Neural progenitor cell (in vitro differentiated cells): ENCODE data around the gene MARCHF4. TPM values are rescaled to one million over a fixed set of nuclear protein-coding genes. Genes with fewer than 3 reads are reported as not detected.

ENCODE experiments used
- DNase-seq: peaks from one replicate; pipeline ENCODE4 v3.0.0-alpha.2; 2016; ENCODE audit warnings: low spot score
- H2AFZ ChIP-seq: fragments of 200-600 bp; sonication (generic); replicated peaks from 2 replicates; pipeline ENCODE4 v1.6.1; 2016; ENCODE audit warnings: antibody characterized with exemption
- H3F3A ChIP-seq: fragments of 200-600 bp; sonication (generic); 2 replicates; pipeline ENCODE4 v1.6.1; 2016; ENCODE audit warnings: antibody characterized with exemption, low read depth
- H3K27ac ChIP-seq: fragments of 200-600 bp; sonication (generic); 2 replicates; pipeline ENCODE4 v1.5.1; 2016; ENCODE audit warnings: mild to moderate bottlenecking
- H3K27me3 ChIP-seq: fragments of 200-600 bp; sonication (generic); 2 replicates; pipeline ENCODE4 v1.6.1; 2016; ENCODE audit warnings: mild to moderate bottlenecking, moderate library complexity
- H3K36me3 ChIP-seq: fragments of 200-600 bp; sonication (generic); 2 replicates; pipeline ENCODE4 v1.5.1; 2016
- H3K4me1 ChIP-seq: fragments of 200-600 bp; sonication (generic); 2 replicates; pipeline ENCODE4 v1.6.1; 2016; ENCODE audit warnings: mixed run types
- H3K4me2 ChIP-seq: fragments of 200-600 bp; sonication (generic); 2 replicates; pipeline ENCODE4 v1.6.1; 2016
- H3K4me3 ChIP-seq: fragments of 200-600 bp; sonication (generic); 2 replicates; pipeline ENCODE4 v1.5.1; 2016
- H3K79me2 ChIP-seq: fragments of 200-600 bp; sonication (generic); 2 replicates; pipeline ENCODE4 v1.6.1; 2016; ENCODE audit warnings: low read depth
- H3K9ac ChIP-seq: fragments of 200-600 bp; sonication (generic); 2 replicates; pipeline ENCODE4 v1.6.1; 2016
- H3K9me3 ChIP-seq: fragments of 200-600 bp; sonication (generic); 2 replicates; pipeline ENCODE4 v1.5.1; 2016; ENCODE audit warnings: low read depth
- H4K20me1 ChIP-seq: fragments of 200-600 bp; sonication (generic); 2 replicates; pipeline ENCODE4 v1.6.1; 2016; ENCODE audit warnings: low read depth
- H3K27ac Mint-ChIP-seq: 3 replicates; pipeline ENCODE4 v1.8.0; 2021; ENCODE audit warnings: mixed read lengths
- H3K27me3 Mint-ChIP-seq: 2 replicates; pipeline ENCODE4 v1.8.0; 2022; ENCODE audit warnings: low read depth, mild to moderate bottlenecking, inconsistent platforms, moderate library complexity, mixed read lengths; ENCODE audit not compliant: insufficient read depth
- H3K36me3 Mint-ChIP-seq: 3 replicates; pipeline ENCODE4 v1.8.0; 2021; ENCODE audit warnings: mixed read lengths
- H3K4me1 Mint-ChIP-seq: 3 replicates; pipeline ENCODE4 v1.8.0; 2021; ENCODE audit warnings: mixed read lengths
- H3K4me3 Mint-ChIP-seq: 3 replicates; pipeline ENCODE4 v1.8.0; 2021; ENCODE audit warnings: mild to moderate bottlenecking, moderate library complexity, mixed read lengths
- H3K9me3 Mint-ChIP-seq: 3 replicates; pipeline ENCODE4 v1.8.0; 2020; ENCODE audit warnings: mixed read lengths
- CTCF ChIP-seq: fragments of 200-600 bp; sonication (generic); IDR thresholded peaks from 2 replicates; pipeline ENCODE4 v1.5.1; 2017; ENCODE audit warnings: antibody characterized with exemption, mild to moderate bottlenecking
- EZH2 ChIP-seq: fragments of 200-600 bp; sonication (generic); IDR thresholded peaks from 2 replicates; pipeline ENCODE4 v1.6.1; 2017; ENCODE audit warnings: antibody characterized with exemption, mild to moderate bottlenecking, moderate library complexity
- EZH2phosphoT487 ChIP-seq: fragments of 200-600 bp; sonication (generic); IDR thresholded peaks from 2 replicates; pipeline ENCODE4 v1.6.1; 2017; ENCODE audit warnings: antibody characterized with exemption
- total RNA-seq: library from RNA; depleted of rRNA; stranded (reverse); fragments of >200 nt; gene quantifications from 2 replicates; pipeline ENCODE4 v1.2.3, GENCODE V29; 2015; ENCODE audit warnings: low replicate concordance

MARCHF4 gene
- total RNA-seq, 1 donor from 2014 or later, result 0.26 TPM

- no peak for TF ChIP-seq EZH2
- no peak for TF ChIP-seq CTCF
- TF ChIP-seq EZH2phosphoT487, result no peak
- Mint-ChIP-seq H3K27me3 (peaks cover 30% of the 10 kb centered on the region), H3K36me3 (no peaks in the 10 kb centered on the region), H3K4me3 (no peak overlapping the region), H3K27ac (no peak overlapping the region), H3K4me1 (peaks cover 21% of the 10 kb centered on the region), H3K9me3 (peaks cover 2% of the 10 kb centered on the region)
- H4K20me1 ChIP-seq, result peaks cover 4% of the 10 kb centered on the region
- no peak overlapping the region for H2AFZ ChIP-seq
- H3K27me3 ChIP-seq, result peaks cover 64% of the 10 kb centered on the region
- peaks cover 22% of the 10 kb centered on the region for H3K4me1 ChIP-seq
- H3K36me3 ChIP-seq, result no peaks in the 10 kb centered on the region
- H3K79me2 ChIP-seq, result no peaks in the 10 kb centered on the region
- no peaks in the 10 kb centered on the region for H3K9me3 ChIP-seq
- H3K27ac ChIP-seq, result no peak overlapping the region
- peaks cover 25% of the 10 kb centered on the region for H3F3A ChIP-seq
- no peak for DNase-seq
- peak overlapping the region; percentile 95 for H3K4me2 ChIP-seq
- H3K4me3 ChIP-seq, result no peak overlapping the region
- no peak overlapping the region for H3K9ac ChIP-seq
These were observed 2.5 kb downstream of the MARCHF4 start for GRCh38 chr2:216369821-216370220.

GRCh38 chr2:216366777-216367471 lies 5.4 kb downstream of the MARCHF4 start:
- Histone ChIP-seq H3K4me3 (no peak overlapping the region), H4K20me1 (no peaks in the 10 kb centered on the region), H2AFZ (no peak overlapping the region), H3K9me3 (no peaks in the 10 kb centered on the region), H3K4me2 (no peak overlapping the region), H3K27ac (no peak overlapping the region), H3F3A (peaks cover 16% of the 10 kb centered on the region), H3K36me3 (no peaks in the 10 kb centered on the region), H3K79me2 (no peaks in the 10 kb centered on the region), H3K9ac (no peak overlapping the region), H3K27me3 (peaks cover 41% of the 10 kb centered on the region), H3K4me1 (peaks cover 22% of the 10 kb centered on the region)
- DNase-seq, result no peak
- peaks cover 16% of the 10 kb centered on the region for H3K27me3 Mint-ChIP-seq
- no peak for TF ChIP-seq CTCF
- no peak for TF ChIP-seq EZH2
- TF ChIP-seq EZH2phosphoT487, result no peak
- no peak overlapping the region for H3K4me3 Mint-ChIP-seq
- peaks cover 2% of the 10 kb centered on the region for H3K9me3 Mint-ChIP-seq
- H3K36me3 Mint-ChIP-seq, result no peaks in the 10 kb centered on the region
- no peak overlapping the region for H3K27ac Mint-ChIP-seq
- H3K4me1 Mint-ChIP-seq, result peaks cover 15% of the 10 kb centered on the region

- Histone ChIP-seq H3K4me2 (no peak overlapping the region), H3K27me3 (peaks cover 27% of the 10 kb centered on the region), H2AFZ (no peak overlapping the region), H3K79me2 (no peaks in the 10 kb centered on the region), H3F3A (peaks cover 4% of the 10 kb centered on the region), H4K20me1 (no peaks in the 10 kb centered on the region), H3K27ac (no peak overlapping the region), H3K36me3 (no peaks in the 10 kb centered on the region), H3K9me3 (no peaks in the 10 kb centered on the region), H3K4me1 (peaks cover 17% of the 10 kb centered on the region), H3K4me3 (no peak overlapping the region), H3K9ac (no peak overlapping the region)
- no peak for DNase-seq
- Mint-ChIP-seq H3K9me3 (peaks cover 2% of the 10 kb centered on the region), H3K27ac (no peak overlapping the region), H3K36me3 (no peaks in the 10 kb centered on the region), H3K27me3 (peaks cover 9% of the 10 kb centered on the region), H3K4me1 (peaks cover 8% of the 10 kb centered on the region), H3K4me3 (no peak overlapping the region)
- no peak for TF ChIP-seq EZH2phosphoT487
- no peak for TF ChIP-seq CTCF
- TF ChIP-seq EZH2, result no peak
These were observed 6.8 kb downstream of the MARCHF4 start for GRCh38 chr2:216365518-216365917.
